Endothelial cell of umbilical vein (primary cell): Measurements from ENCODE around the gene OASL. TPM values are rescaled to one million over a fixed set of nuclear protein-coding genes. Genes with fewer than 3 reads are reported as not detected.
A peak's percentile ranks its signal among the peaks of the same experiment; 100 is the strongest.

ENCODE experiments used
- BruUV-seq: library from RNA; stranded (reverse); fragments of 400-500 nt; replicated peaks from 2 replicates; lab custom pipeline; 2021; lab: Mats Ljungman, UMichigan
- CTCF ChIA-PET: fragments of 300-600, 350-600 bp; sonication (Branson Sonifier 250); formaldehyde crosslinking; loops from one replicate; lab custom pipeline; 2021; ENCODE audit warnings: antibody characterized with exemption, inconsistent platforms; lab: Charles Lee
- POLR2A ChIA-PET: fragments of 300-600, 350-600 bp; sonication (Branson Sonifier 250); formaldehyde crosslinking; loops from one replicate; lab custom pipeline; 2021; ENCODE audit warnings: antibody characterized with exemption, inconsistent platforms; lab: Charles Lee
- DNase-seq: peaks from one replicate; pipeline ENCODE4 v3.0.0-alpha.2; 2011; ENCODE audit warnings: low read depth, low spot score
- FAIRE-seq: peaks from 2 replicates; lab custom pipeline; 2011; peaks lifted over from hg19 to GRCh38; lab: Jason Lieb, UNC
- H2AFZ ChIP-seq: 2 replicates; pipeline ENCODE4 v1.6.0; 2012; ENCODE audit warnings: low read depth, low read length, control low read depth, inconsistent platforms
- H3K27ac ChIP-seq: 2 replicates; pipeline ENCODE4 v1.5.1; 2011; ENCODE audit warnings: low read depth, mild to moderate bottlenecking, control low read depth, low read length, moderate library complexity; ENCODE audit not compliant: insufficient read depth
- H3K27me3 ChIP-seq, 2 experiments: 2 replicates each; pipeline versions ENCODE4 v1.6.0 to v1.6.1; 2011; ENCODE audit warnings: low read length in 2 of 2, mixed read lengths in 1 of 2; ENCODE audit not compliant: control insufficient read depth in 2 of 2, insufficient read depth in 2 of 2
- H3K36me3 ChIP-seq, 2 experiments: 2 replicates in 1 of 2; 3 replicates in 1 of 2; pipeline ENCODE4 v1.5.1; 2011; ENCODE audit warnings: low read length in 2 of 2, mild to moderate bottlenecking in 1 of 2, moderate library complexity in 1 of 2; ENCODE audit not compliant: control insufficient read depth in 2 of 2, insufficient read depth in 2 of 2; ENCODE audit errors: extremely low read depth in 1 of 2
- H3K4me1 ChIP-seq: 3 replicates; pipeline ENCODE4 v1.5.1; 2011; ENCODE audit warnings: mild to moderate bottlenecking, low read length; ENCODE audit not compliant: control insufficient read depth, insufficient read depth; ENCODE audit errors: extremely low read depth
- H3K4me2 ChIP-seq: 2 replicates; pipeline ENCODE4 v1.6.1; 2011; ENCODE audit warnings: low read length, control low read depth, mixed read lengths; ENCODE audit not compliant: insufficient read depth
- H3K4me3 ChIP-seq, 3 experiments: fragments of 200-600 bp in 1 of 3; sonication (generic), shearing (Covaris generic) in 1 of 3; replicated peaks in 1 of 3; 2 replicates each; pipeline ENCODE4 v1.5.1; 2011 to 2016; ENCODE audit warnings: control low read depth in 3 of 3, low read length in 3 of 3, mild to moderate bottlenecking in 2 of 3, inconsistent platforms in 1 of 3, low read depth in 1 of 3, moderate library complexity in 1 of 3; ENCODE audit not compliant: insufficient read depth in 1 of 3
- H3K79me2 ChIP-seq: 2 replicates; pipeline ENCODE4 v1.6.0; 2012; ENCODE audit warnings: low read length, inconsistent platforms; ENCODE audit not compliant: control insufficient read depth, insufficient read depth
- H3K9ac ChIP-seq: replicated peaks from 2 replicates; pipeline ENCODE3; 2011; ENCODE audit warnings: low read length, control low read depth; ENCODE audit not compliant: insufficient read depth; ENCODE audit errors: extremely low read depth
- H3K9me1 ChIP-seq: replicated peaks from 3 replicates; pipeline ENCODE4 v1.6.0; 2011; ENCODE audit warnings: mild to moderate bottlenecking, low read length; ENCODE audit not compliant: control insufficient read depth, insufficient read depth; ENCODE audit errors: extremely low read depth
- H3K9me3 ChIP-seq: replicated peaks from 2 replicates; pipeline ENCODE4 v1.5.1; 2012; ENCODE audit warnings: low read length, inconsistent platforms; ENCODE audit not compliant: control insufficient read depth, insufficient read depth
- H4K20me1 ChIP-seq: replicated peaks from 2 replicates; pipeline ENCODE3; 2011; ENCODE audit warnings: mild to moderate bottlenecking, low read length; ENCODE audit not compliant: control insufficient read depth, insufficient read depth; ENCODE audit errors: extremely low read depth
- EZH2 ChIP-seq: IDR thresholded peaks from 2 replicates; pipeline ENCODE4 v1.6.1; 2012; ENCODE audit warnings: borderline replicate concordance, low read depth, mild to moderate bottlenecking, moderate library complexity, low read length, inconsistent platforms; ENCODE audit not compliant: severe bottlenecking
- POLR2A ChIP-seq: IDR thresholded peaks from 2 replicates; pipeline ENCODE4 v1.6.1; 2012; ENCODE audit warnings: low read depth, mild to moderate bottlenecking, control low read depth, low read length
- POLR2AphosphoS5 ChIP-seq: IDR thresholded peaks from 2 replicates; pipeline ENCODE4 v1.6.1; 2012; ENCODE audit warnings: low read depth, mild to moderate bottlenecking, control low read depth, low read length, moderate library complexity; ENCODE audit not compliant: insufficient read depth
- dilution Hi-C: fragments of 300-500 bp; cut with MboI; formaldehyde crosslinking; loops from one replicate; pipeline ENCODE4 v1.15.0; 2019; ENCODE audit warnings: low sequenced_read_pairs; ENCODE audit not compliant: extremely low pct_ligation_motif_present
- intact Hi-C: fragments of 100-400 bp; cut with micrococcal nuclease; formaldehyde crosslinking; loops from one replicate; pipeline ENCODE4 v1.10.0; 2022
- polyA plus RNA-seq, 4 experiments: library from polyadenylated mRNA; depleted of rRNA in 3 of 4; stranded (reverse) in 3 of 4; unstranded in 1 of 4; fragments of >200 nt; gene quantifications; 2 replicates each; pipeline versions ENCODE4 v1.2.1 to v1.2.3, GENCODE V29; 2011 to 2012; ENCODE audit warnings: missing spikeins in 1 of 4
- total RNA-seq: library from RNA; stranded (reverse); gene quantifications from 2 replicates; pipeline ENCODE4 v1.2.3, GENCODE V29; 2021
- TF ChIP-seq, protein P1 (sequence below), 2 donors: IDR thresholded peaks; 1 replicate in 1 of 2; 2 replicates in 1 of 2; pipeline ENCODE4 v1.5.1; 2011; ENCODE audit warnings: low read length in 2 of 2, mild to moderate bottlenecking in 2 of 2, moderate library complexity in 2 of 2, control low read depth in 1 of 2, inconsistent platforms in 1 of 2, low read depth in 1 of 2; ENCODE audit not compliant: insufficient read depth in 1 of 2; ENCODE audit errors: extremely low read depth in 1 of 2
- TF ChIP-seq, protein P2 (sequence below): IDR thresholded peaks from 2 replicates; pipeline ENCODE4 v1.6.1; 2011; ENCODE audit not compliant: insufficient read depth, insufficient read length

OASL gene
- total and polyA plus RNA-seq, 2 donors (not counting 3 experiments of a cell fraction or from before 2014, with no cell fraction given): 0.17 to 0.33 TPM

DNA sequence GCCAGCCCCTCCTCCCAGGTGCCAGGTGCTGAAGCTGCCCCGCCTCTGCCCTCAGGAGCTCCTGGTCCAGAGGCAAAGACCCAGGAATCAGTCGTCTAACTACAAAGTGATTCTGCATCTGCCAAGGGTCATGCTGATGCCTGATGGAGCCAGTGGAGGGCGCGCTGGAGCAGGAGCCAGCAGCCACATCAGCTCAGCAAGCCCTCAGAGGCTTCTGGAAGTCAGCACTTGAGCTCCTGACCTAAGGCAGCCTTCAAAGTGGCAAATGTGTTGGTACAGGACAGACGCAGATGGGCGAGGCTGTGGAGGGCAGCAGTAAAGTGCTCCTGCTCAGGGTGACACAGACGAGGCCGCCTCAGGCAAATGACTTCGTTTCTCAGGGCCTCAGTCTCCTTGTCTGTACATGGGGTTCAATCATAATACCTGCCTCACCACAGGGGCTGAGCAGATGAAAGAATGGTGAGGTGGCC is 33.7 kb downstream of the OASL start:
- H3K9me1 ChIP-seq: no peaks in the 10 kb centered on the region
- no peaks in the 10 kb centered on the region for H3K79me2 ChIP-seq
- no peaks in the 10 kb centered on the region for H3K27me3 ChIP-seq
- DNase-seq (peak; percentile 61), FAIRE-seq (peak; percentile 82)
- CTCF ChIA-PET: interaction anchor here (0.9 to 2.5 kb wide), 13 partner anchors 8 to 358 kb away, joined by 3 to 19 read pairs (median 5); no protein-coding TSS in a partner anchor
- no peak overlapping the region for H3K9ac ChIP-seq
- BruUV-seq: no TSS peak
- no peak overlapping the region for H3K4me3 ChIP-seq
- POLR2A ChIA-PET: no interaction called here
- H4K20me1 ChIP-seq: no peaks in the 10 kb centered on the region
- H3K4me1 ChIP-seq: no peaks in the 10 kb centered on the region
- no peak overlapping the region for H3K27ac ChIP-seq
- intact Hi-C loops (loop anchor here (1.0 kb wide), 3 partner anchors 91 to 225 kb away; no protein-coding TSS in a partner anchor), dilution Hi-C loops (no loop called here)
- TF ChIP-seq EZH2 (no peak), POLR2A (no peak), POLR2AphosphoS5 (no peak)
- TF ChIP-seq, protein P1, sequence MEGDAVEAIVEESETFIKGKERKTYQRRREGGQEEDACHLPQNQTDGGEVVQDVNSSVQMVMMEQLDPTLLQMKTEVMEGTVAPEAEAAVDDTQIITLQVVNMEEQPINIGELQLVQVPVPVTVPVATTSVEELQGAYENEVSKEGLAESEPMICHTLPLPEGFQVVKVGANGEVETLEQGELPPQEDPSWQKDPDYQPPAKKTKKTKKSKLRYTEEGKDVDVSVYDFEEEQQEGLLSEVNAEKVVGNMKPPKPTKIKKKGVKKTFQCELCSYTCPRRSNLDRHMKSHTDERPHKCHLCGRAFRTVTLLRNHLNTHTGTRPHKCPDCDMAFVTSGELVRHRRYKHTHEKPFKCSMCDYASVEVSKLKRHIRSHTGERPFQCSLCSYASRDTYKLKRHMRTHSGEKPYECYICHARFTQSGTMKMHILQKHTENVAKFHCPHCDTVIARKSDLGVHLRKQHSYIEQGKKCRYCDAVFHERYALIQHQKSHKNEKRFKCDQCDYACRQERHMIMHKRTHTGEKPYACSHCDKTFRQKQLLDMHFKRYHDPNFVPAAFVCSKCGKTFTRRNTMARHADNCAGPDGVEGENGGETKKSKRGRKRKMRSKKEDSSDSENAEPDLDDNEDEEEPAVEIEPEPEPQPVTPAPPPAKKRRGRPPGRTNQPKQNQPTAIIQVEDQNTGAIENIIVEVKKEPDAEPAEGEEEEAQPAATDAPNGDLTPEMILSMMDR (IDR thresholded peaks at IDR 0.05; ENCODE audit: extremely low read depth in 1 of 2, insufficient read depth in 1 of 2, low read depth in 1 of 2, low read length in 2 of 2): peak; percentile 78 to 89
- TF ChIP-seq, protein P2, sequence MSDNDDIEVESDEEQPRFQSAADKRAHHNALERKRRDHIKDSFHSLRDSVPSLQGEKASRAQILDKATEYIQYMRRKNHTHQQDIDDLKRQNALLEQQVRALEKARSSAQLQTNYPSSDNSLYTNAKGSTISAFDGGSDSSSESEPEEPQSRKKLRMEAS: no peak
- peaks cover 4 to 26% of the 10 kb centered on the region in 2 experiments for H3K36me3 ChIP-seq
- no peak overlapping the region for H3K4me2 ChIP-seq
- no peak overlapping the region for H2AFZ ChIP-seq
- H3K9me3 ChIP-seq: no peaks in the 10 kb centered on the region
